GM19468 (cell line): ENCODE data around the gene ZBTB7C.

Experiments
- ATAC-seq: cut with Tn5 transposase; IDR thresholded peaks from one replicate; pipeline ENCODE4 v1.9.1; 2021; ENCODE audit warnings: mild to moderate bottlenecking, moderate library complexity, moderate number of reproducible peaks; ENCODE audit not compliant: unreplicated experiment; ENCODE audit errors: extremely low read depth

ZBTB7C gene

DNA sequence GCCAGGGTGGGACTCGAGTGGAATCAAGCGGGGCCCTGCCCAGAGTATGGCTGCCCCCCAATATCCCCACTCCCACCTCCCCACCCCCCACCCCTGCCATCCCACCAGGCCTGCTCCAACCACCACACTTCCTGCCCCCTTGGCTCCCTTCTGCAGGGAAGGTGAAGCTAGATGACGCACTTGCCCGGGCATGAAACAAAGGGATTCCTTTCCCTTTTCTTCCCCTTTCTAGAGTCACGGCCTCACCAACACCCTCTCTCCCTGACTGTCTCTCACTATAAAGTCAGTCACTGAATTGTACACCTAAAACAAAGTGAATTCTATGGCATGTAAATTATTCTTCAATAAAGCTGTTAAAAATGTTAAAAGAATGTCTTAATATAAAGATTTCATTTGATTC is 16.0 kb downstream of the ZBTB7C start:
- ATAC-seq = no peak

DNA sequence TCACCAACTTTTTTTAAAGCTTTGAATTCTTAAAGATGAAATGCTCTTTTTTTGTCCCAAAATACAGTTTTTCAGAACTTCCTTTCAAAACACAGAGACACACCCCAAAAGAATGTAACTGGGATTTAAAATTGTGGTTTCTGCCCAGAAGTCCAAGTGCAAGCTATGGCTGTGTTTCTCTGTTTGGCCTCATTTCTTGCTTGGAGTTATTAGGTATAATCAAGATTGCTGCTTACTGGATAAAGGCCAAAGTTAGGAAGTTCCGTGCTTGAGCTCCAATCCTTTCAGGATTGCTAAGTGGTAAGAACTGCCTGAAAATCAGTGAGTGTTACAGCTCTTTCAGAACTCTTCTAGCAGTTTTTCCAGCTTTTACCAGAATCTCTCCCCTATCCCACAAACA is 16.9 kb downstream of the ZBTB7C start:
- ATAC-seq = no peak

DNA sequence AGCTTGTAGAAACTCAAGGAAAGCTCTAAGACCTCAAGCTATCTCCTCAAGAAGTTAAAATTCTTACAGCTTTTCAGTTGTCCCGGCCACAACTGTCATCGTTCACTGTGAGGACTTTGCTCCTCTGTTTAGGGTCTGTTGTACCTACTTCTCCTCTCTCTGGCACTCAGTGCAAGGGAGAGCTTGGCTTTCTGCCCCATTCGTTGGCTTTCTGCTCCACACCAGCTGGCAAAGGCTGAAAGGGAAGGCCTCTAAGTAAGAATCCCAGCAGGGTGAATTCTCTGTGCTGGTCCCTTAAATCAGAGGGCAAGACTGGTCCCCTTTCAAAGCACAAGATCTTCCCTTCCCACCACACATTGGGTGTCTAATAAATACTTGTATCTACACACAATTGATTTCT is 17.3 kb downstream of the ZBTB7C start:
- ATAC-seq = no peak

DNA sequence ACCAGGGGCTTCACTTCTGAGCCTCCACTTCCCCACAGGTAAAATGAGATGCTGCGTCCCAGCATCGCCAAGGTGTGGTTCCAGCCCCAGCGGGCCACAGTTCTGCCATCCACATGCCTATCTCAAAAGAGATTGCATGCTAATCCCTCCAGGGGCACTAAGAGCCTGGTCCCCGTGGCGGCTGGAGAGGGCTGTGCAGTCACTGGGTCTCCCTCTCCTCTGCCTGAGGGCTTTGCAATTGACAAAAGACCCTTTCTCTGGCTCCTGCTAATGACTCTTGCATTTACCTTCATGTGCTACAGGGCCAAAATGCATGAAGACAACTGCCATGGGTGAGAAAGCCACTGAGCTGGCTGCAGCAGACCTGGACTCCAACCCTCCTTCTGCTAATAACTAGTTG is 18.5 kb downstream of the ZBTB7C start:
- no peak for ATAC-seq

DNA sequence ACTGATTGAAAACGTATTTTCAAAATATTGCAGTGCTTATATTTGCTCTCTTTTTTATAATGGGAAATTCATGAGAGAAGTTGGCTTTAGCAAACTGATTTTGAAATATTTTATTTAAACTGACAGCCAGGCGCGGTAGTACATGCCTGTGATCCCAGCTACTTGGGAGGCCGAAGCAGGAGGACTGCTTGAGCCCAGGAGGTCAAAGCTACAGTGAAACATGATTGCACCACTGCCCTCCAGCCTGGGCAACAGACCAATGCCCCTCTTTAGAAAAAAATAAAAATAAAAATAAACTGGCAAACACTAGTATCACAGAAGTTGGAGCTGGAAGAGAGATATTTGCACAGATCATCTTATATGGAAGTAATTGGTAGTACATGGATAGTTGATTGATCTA is 20.7 kb downstream of the ZBTB7C start:
- ATAC-seq = no peak

DNA sequence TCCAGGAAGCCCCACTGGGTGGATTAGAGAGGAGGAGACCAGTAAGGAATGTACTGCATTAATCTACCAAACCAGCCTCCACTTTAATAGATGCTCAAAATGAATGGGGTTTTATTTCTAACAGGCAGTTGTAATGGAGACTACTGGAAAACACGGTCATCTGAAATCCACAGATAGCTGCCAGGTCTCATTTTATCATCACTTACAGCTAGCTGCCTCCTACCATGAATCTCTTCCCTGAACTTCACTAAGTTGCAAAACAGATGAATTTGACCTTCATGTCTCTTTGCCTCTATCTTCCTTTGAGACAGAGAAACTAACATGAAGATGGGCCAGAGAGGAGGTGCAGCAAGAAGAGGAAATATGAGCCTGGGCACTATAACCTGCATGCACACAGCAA is 21.9 kb downstream of the ZBTB7C start:
- ATAC-seq = no peak

DNA sequence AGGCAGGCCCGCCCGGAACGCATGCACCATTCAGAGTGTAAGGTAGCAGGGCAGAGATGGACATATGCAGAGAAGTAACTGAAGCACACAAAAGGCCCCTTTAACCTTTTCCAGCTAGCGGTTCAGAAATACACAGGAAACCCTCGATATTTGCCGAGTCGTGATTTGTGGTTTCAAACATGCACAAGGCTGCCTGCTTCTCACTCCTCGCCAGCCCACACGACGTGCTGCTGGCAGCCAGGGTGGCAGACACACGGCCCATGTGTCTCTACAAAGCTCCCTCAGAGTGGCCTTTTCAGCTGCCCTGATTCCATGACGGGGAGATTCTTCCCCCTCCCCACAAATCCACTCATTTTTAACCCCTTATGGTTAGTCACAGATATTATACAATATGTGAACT is 23.6 kb downstream of the ZBTB7C start:
- no peak for ATAC-seq

DNA sequence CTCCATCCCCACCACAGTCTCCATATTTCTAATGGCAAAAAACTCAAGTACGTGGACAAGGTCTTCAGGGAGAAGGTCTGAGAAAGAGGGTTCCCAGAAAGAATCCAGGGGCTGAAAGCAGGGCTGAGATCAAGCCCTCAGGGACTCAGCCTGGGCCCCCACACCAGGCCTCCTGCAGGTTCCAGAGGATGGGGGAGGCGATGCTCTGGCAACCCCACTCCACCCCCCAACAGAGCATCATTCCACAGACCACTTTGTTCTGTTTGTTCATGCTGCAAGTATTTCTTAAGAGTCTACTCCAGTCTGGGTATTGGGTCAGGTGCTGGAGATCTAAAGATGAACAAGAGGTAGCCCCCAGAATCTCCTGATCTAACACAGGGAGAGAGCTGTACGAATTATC is 32.2 kb downstream of the ZBTB7C start:
- no peak for ATAC-seq

DNA sequence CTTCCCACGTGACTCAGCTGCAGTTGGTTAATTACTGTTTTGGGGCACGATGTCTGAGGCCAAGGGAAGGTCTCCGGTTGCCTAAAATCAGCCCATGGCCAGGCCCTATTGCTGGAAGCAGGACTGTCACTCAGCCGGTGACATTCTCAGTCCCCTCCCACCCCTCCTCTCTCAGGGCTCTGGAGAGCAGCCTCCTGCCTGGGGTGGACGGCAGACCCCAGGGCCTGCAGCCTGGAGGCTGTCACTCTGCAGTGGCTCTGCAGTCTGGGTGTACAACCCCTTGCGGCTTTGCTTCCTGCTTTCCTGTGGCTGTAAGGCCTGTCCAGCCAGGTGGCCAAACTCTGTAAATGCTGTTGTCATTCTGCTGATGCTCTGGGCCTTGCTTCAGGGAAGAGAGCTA is 32.8 kb downstream of the ZBTB7C start:
- ATAC-seq = no peak

DNA sequence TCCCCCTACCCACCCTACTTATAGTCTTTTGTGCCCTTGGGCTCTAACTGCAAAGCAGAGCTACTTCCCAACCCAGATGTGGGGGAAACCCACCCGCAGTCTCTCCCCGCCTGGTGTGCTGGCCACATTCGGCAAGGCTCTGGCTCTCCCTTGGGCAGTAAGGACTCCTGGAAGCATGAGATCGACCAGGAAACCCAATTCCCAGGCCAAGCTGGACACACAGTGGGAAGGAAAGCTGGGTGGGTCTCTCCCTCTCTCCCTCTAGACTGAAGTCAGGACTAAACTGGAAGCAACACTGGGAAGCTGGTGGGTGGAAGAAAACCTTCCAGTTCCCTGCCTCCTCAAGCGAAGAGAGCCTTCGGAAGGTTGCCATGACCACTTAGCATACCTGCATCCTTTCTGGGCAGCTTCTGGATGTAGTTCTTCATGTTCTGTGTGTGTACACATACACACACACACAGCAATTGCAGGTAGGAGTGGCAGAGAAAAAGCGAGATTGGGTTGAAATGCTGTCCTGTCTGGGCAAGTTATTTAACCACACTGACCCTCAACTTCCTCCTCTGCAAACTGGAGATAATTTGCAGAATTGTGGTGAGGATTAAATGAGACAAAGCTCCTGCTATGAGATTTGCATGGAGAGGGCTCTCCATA is 33.9 kb downstream of the ZBTB7C start:
- ATAC-seq = no peak

DNA sequence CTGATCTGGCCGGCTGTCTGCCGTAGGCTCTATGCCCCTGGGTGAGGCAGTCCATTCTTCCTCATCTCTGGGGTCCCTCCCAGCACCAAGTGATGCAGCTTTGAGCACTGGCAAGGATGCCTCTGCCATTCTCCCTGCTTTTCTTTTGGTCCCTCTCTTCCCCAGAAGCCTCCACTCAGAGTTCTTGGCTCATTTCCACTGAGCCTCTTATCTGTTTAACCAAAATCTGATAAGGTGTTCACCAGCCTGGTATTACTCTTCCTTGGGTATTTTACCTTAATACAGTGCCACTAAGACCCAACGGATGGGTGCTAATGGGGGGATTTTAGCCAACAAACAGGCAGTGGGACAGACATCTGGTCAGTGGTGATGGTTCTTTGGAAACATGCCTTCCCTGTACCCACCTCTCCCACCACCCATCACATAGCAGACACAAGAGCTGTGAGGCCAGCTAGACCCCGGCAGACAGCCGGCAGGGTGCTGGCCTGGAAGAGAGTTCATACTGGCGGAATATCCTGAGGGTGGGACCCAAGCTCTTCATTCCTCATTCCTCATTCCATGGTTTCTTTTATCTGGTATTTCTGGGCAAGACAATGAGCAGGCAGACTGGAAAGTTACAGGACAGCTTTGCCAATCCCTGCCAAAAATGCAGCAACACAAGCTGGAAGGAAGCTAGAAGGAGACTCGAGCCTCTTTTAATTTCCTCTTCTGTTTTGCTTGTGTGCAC is 34.6 kb downstream of the ZBTB7C start:
- ATAC-seq = no peak

DNA sequence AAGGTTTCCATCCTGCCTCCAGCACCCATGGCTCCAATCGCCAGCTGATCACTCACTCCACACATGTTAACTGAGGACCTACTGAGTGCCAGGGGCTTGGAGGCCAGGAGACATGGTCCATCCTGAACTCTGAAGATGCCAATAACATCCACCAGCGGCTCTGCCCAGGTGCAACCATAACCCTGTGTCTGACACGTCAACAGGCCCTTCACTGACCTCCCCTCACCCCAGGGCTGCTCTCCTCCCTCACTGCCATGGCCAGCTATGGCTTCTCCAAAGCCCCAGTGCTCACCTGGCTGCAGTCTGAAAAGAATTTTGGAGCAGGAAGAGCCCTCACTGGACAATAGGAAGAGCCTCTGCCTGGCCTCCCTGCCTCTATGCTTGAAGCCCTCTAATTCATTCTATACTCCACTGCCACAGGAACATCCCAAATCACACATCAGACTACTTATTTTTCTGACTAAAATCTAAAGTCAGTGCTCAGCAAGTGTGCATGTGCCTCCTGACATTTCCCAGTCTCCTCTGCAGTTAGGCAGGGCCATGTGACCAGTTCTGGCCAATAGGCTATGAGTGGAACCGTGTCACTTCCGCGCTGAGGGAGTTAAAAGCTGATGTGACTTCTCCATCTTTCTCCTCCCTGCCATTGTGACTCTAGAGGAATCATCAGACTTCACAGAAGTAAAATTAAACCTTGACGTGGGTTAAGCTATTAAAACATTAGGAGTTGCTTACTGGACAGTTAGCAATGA is 37.2 kb downstream of the ZBTB7C start:
- ATAC-seq = no peak

DNA sequence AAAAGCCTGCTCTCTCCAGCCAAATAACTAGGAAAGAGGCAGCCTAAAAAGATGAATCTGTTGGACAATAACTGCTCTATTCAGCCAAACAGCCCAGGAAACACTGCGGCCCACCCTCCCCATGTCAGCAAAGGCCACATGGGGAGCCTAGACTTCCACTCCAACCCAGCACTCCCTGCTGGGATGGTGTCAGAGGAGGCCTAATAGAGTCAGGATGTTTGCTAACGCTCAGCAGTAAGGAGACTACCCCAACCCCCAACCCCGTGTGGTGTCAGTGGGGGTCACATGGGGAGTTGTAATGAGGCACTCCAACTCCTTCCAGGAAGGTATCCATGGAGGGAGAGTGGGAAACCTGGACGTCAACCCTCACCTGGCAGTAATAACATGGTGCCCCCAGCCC is 41.6 kb downstream of the ZBTB7C start:
- no peak for ATAC-seq

DNA sequence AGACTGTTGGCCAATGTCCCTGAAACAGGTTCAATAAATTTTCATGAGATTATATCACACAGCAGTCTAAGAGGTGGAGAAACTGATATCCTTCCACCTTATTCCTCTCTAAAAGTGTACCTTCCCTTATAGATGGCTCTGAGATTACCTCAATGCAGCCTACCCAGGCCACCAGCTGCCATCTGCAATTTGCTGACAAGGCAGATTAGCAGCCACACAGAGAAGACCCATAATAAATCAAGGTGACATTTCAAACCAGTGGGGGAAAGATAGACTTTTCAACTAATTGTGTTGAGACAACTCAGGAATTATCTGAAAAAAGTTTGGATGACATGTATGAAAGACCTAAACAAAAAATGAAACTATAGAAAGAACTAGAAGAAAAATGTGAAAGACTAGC is 43.2 kb downstream of the ZBTB7C start:
- no peak for ATAC-seq

DNA sequence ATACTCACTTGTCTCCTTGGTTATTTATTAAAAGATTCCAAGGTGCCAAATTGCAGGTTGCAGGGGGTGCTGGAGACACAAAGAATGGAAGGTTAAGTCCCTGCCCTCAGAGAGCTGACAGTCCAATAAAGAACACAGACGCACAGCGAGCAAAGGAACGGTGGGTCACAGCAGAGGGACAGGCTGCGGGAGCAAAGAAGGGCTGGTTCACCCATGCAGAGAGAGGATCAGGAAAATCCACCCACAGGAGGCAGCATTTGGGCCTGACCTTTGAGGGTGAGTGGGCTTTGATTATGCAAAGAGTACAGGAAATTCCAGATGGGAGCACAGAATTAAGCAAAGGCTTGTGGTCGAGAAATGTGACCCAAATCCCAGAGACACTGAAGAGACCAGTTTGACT is 45.0 kb downstream of the ZBTB7C start:
- ATAC-seq = no peak

DNA sequence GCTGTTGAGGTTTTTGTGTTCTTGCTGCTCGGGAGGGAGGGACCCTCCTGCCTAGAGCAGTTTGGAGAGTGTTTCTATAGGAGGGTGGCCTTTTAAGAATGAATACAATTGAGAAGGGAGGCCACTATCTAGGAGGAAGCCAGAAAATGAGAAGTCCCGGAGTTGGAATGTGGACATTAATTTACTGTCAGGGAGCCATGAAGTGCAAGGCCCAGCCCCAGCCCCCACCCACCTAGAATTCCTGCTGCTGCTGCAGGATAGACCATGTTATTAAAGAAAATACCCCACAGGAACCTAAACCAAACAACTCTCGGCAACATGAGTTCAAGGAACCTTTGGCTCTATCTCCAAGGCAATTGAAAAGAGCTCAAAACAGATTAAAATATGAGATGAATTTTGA is 46.0 kb downstream of the ZBTB7C start:
- no peak for ATAC-seq

DNA sequence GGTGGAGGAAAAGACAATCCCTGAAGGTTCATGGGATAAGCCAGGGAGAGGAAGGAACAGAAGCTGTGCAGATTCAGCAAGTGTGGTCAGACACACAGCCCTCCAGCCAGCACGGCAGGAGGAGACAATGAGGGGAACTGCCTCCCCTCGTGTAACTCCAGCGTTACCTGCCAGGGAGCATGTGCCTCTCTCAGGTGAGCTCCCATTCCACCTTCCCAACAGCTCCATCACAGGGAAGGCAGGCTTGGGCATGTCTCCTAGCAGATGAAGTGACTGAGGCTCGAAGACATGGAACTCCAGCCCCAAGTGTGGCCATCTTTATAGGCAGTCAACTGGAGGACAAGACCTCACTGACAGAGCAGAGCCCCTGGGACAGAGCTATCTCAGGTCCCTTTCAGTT is 47.4 kb downstream of the ZBTB7C start:
- no peak for ATAC-seq

DNA sequence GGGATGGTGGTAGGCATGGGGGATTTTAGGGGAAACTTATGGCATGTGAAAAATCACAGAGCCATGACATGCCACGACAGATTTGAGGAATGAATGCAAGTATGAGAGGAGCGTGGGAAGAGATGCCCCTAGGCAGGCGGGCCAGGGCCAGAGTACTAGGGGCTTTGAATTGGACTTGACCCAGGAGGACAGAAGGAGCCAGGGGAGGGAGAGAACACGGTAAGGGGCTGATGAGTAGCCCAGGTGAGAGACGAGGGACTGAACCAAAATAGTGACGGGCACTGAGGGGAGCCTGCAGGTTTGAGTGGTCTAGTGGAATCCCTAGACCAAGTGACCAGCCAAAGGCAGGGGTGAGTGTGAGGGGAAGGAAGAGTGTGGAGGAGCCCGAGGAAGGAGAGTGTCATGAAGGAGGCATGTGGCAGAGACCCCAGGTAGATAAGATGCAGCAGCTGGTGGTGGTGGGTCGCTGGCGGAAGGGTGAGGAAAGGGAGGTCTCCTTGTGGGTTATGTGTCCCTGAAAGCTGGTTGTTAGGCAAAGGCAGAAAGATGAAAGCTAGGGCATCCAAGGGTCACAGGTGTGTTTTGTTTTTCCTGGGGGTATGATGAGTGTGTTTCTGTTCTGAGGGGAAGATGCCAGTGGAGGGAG is 48.7 kb downstream of the ZBTB7C start:
- ATAC-seq = no peak

DNA sequence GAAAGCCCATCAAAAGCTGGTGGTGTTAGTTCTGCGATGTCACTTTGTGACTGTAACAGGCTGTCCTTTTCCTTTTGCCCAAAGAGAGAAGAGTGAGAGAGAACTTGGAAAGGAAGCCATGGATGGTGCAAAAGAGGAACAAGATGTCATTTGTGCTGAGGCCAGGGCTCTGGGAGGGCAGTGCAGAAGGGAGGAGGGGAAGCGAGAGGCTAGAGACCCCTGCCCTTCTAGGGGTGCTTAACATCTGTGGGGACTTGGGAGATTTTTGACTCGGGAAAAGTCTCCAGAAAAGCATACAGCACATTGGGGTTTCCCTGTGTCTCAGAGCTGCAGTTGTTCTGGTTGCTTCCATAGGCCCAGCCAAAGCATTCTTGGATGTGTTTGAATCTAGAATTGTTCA is 49.6 kb downstream of the ZBTB7C start:
- no peak for ATAC-seq

DNA sequence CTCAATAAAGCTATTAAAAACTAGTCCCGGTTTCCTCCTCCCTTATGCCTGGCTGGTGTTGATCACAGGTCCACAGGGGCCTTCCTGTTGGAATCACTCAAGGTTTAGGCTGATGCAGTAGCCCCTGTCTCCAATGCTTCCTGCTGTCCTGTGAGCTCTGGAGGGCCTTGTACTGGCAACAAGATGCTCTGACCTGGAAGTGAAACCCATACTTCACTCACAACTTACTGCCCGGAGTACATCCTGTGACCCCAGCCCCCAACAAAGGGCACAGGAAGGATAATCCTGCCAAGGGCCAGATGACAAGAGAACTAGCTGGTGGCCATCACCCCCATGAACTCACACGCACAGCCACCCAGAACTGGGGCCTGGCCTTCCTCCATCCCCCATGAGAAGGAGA is 50.3 kb downstream of the ZBTB7C start:
- ATAC-seq = no peak
